SKM-1 (cell line): Measurements from ENCODE around the gene HK3.
A peak's percentile ranks its signal among the peaks of the same experiment; 100 is the strongest.

Experiments
- DNase-seq: peaks from one replicate; lab custom pipeline; 2025; ENCODE audit not compliant: unreplicated experiment; lab: John Stamatoyannopoulos, UW

The HK3 gene, protein sequence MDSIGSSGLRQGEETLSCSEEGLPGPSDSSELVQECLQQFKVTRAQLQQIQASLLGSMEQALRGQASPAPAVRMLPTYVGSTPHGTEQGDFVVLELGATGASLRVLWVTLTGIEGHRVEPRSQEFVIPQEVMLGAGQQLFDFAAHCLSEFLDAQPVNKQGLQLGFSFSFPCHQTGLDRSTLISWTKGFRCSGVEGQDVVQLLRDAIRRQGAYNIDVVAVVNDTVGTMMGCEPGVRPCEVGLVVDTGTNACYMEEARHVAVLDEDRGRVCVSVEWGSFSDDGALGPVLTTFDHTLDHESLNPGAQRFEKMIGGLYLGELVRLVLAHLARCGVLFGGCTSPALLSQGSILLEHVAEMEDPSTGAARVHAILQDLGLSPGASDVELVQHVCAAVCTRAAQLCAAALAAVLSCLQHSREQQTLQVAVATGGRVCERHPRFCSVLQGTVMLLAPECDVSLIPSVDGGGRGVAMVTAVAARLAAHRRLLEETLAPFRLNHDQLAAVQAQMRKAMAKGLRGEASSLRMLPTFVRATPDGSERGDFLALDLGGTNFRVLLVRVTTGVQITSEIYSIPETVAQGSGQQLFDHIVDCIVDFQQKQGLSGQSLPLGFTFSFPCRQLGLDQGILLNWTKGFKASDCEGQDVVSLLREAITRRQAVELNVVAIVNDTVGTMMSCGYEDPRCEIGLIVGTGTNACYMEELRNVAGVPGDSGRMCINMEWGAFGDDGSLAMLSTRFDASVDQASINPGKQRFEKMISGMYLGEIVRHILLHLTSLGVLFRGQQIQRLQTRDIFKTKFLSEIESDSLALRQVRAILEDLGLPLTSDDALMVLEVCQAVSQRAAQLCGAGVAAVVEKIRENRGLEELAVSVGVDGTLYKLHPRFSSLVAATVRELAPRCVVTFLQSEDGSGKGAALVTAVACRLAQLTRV

DNA sequence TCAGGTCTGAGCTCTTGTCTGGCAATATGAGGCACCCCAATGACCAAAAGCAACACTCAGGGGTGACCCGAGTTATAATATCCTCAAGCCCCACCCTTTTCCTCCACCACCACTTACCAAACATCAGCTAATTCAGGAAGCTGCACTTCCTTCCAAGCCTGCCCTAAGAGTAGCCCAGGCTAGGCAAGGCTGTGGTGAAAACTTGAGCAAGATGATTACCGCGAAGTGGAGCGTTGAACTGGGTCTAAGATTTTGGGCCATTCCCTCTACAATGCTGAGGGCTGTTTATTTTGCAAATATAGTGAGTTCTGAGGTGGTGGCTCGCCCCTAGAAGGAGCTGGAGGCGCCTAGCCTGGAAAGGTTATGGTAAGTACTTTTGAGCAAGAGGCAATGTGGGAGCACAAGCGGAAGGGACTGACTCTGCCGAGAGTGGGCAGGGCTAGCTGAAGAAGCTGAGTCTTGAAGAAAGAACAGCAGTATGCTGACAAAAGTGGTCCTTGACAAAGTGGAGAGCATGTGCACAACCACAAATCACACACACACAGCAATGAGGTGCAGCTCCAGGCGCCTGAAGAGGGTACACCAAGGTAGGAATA lies at the start of gene HK3:
TSS of gene HK3 (minus strand) at position 51 of the 596 bp plus-strand sequence. CDS start 3,187 bp downstream, outside the sequence.
- peak; percentile 67 for DNase-seq

DNA sequence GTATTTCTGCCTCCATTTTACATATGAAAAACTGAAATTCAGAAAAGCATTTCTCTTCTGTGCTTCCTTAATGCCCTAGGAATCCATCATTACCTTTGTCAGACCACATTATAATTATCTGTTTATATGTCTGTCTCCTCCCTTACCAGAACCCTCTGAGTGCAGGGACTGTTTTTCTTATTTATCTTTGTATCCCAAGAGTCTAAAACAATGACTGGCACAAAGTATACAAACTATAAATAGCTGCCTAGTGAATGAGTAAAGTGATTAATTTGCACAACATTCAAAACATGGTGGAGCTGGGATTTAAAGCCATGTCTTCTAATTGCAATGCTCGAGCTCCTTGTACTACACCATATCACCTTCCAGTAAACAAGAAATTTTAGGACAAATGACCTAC lies 49.3 kb upstream of the HK3 start:
- DNase-seq = no peak

DNA sequence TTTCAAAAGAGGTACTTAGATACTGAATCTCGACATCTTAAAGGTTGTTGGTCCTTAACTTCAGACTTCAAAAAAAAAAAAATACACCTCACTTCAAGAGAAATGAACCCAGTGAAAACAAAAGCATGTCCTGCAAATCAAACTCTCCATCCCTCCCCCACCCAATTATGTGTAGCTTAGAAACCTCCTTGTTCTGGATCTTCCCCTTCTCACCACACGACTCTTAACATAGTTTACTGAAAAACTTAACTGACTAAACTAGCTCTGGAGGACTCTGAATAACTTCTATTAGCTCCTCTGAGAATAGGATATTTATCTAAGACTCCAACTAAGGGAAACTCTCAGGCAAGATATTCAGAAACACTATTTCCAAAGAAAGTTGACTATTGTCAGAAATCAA lies 48.7 kb upstream of the HK3 start:
- DNase-seq = no peak

DNA sequence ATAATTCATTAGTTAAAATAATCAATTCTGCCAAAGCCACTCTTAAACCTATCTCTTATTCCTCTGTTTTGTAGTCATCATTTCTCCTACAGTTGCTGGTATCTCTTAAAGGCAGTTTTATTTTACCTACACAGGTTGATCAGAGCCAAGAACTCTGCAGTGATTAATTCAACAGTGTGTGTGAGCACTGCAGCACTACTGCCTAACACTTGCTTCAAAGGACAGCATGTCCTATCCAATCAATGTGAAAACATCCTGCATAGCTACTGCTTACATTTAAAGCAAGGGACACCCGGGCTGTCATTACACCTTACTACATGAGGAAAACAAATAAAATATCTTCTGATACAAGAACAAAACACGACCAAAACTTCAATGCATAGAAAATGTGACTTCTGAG lies 45.1 kb upstream of the HK3 start:
- no peak for DNase-seq

DNA sequence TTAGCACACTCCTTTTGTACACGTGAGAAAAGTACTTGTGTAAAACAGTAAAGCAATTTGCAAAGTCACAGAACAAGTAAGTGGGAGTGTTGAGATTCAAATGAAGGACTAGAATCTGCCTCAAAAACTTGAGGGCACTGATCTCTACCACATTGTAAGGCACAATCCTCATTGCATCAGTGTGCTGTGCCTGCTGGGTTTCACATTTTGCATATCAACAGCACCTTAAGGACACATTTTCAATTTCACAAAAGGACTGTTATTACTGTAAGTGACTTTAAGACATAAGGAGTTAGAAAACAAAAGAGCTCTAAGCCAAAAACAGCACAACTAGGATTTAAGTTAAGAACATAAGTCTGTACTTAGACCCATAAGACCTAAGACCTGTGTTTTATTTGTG lies 44.7 kb upstream of the HK3 start:
- DNase-seq = no peak

DNA sequence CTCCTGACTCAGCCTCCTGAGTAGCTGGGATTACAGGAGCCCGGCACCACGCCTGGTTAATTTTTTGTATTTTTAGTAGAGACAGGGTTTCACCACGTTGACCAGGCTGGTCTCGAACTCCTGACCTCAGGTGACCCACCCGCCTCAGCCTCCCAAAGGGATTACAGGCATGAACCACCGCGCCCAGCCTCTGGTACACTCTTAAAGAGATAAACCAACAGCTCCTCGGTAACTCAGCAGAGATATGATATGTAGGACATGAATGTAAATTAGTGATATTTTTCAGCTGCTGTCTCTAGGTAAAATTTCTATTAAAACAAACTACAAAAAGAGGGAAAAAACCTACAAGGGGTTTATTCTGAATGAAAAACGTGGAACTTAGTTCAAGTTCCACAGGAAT lies 42.8 kb upstream of the HK3 start:
- no peak for DNase-seq

DNA sequence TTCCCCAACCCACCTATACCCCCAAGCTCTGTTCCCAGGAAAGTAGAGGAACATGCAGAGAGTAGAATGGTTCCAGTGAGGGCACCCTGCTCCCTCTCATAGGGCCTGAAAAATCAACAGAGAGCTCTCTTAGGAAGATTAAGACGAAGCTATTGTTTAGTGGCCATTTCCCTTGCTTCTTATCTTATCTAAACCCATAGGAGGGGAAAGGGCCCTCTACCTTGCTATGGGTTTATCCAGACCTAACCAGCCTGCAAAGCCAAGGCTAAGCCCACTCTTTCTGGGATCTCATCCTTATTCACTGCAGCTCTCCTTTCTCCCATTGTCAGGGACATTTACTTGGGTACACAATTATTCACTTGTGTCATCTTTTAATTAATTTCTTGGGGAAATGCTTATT lies 39.3 kb upstream of the HK3 start:
- no peak for DNase-seq

DNA sequence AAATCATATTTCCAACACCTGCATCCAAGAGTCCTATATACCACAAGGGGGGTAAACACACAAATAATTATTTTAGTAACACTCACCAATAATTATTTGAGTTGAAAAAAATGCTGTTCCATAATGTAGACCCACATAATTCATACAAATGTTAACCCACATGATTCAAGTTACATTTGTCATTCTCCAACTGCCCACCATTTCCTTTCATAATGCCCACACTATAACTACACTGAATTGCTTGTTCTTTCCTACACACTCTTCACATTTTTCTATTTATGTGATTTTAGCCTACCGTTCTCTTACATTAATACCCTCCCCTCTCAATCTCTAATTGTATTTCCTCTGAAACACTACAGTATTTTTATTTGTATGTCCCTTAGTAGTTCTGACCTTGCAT lies 35.9 kb upstream of the HK3 start:
- no peak for DNase-seq

DNA sequence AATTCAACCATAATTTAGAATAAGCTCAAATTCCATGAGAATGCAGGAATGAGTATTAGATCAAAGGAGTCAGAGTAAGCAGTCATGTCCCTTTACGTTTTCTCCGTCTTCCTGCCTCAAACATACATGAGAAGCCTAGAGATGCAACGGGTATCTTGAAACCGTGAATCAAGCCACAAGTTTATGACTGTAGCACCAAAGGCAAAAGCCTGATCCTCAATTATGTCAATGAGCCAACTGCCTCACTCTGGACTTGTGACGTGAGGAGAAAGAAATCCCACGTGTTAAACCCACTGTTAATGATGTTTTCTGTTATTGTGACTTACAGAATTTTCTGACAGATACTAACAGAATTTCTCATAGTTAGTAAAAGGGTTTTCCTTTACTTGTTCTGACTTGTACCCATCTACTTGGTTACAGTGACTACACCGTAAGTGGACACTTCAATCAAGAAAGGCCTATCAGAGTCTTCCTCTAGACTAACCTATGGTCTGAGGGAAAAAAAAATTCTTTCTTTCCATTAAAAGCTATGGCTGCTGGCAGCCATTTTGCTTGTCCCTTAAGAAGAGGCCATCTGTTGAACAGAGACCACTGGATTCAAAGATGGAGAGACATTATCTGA lies 35.3 kb upstream of the HK3 start:
- DNase-seq = no peak

DNA sequence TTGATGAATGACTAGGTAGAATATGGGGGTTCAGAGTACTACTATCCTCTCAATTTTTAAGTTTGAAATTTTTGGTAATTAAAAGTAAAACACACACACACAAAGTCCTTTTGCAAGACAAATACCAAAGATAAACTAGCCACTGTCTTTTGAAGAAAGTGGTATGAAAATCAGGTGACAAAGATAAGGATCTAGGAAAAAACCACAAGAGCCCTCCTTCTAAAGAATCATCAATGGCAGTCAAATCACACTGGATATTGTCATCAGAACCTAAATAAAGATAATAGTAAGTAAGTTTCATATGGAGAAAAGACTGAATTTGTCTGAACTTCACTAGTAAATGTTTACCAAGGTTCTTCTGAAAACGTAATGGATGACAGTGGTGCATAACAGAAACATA lies 30.5 kb upstream of the HK3 start:
- no peak for DNase-seq

DNA sequence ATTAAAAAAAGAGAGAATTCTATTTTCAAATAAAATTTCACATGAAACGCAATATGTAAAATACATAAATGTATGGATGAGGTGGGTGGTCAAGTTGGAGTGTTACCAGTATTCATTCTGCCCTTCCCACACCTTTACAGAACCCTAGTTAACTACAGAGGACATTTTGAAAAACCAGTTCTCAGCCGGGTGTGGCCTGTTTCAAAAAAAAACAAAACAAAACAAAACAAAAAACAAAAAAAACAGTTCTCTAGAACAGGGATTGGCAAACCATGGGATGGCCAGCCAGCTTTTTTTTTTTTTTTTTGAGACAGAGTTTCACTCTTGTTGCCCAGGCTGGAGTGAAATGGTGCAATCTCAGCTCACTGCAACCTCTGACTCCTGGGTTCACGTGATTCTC lies 28.4 kb upstream of the HK3 start:
- DNase-seq = no peak

DNA sequence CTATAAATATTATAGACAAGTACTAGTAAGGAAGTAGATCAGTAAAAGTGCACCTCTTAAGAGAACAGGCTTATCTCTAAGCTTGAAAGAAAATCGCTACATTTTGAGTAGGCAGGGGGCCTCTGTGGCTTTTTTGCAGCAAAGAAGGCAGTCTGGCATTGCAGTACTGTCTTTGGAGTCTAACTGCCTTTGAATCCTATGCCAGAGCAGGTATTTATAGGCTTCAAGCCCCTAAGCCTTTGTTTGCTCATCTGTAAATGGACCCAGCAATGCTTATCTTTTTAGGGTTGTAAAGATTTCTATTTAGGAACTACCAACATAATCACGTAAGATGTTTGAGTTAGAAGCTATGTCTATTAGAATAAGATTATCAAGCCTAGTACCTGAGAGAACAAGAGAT lies 23.7 kb upstream of the HK3 start:
- no peak for DNase-seq

DNA sequence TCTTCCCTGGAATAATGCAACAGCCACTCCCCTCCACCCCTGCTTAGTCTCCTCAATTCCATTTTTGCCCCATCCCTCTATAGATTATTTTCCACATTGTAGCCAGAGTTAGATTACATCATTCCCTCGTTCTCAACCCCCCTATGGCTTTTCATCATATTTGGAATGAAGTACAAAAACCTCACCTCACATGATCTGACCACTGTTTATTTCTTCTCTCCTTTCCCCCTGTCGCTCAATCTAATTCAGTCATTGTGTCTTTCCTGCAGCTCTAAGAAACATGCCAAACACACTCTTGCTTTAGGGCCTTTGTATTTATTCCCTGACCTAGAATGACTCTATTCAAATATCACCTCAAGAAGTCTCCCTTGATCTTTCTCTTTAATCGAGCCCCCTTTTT lies 22.6 kb upstream of the HK3 start:
- DNase-seq = no peak

DNA sequence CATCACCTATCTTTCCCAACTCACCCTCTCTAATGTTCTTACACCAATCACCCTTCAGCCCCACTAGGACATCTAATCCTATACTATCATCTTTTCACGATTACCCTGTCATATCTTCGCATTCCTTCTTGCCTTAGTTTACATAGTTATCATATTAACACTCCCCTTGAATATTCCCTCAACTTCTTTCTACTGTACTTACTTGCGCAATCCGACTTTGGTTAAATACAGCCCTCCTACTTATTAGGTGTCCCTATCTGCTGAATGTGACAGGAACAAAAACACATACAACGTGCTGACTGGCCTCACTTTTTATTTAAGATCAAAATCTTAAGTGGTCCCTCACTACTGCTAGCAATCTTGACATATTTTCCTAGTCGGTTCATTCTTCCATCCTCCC lies 19.5 kb upstream of the HK3 start:
- no peak for DNase-seq

DNA sequence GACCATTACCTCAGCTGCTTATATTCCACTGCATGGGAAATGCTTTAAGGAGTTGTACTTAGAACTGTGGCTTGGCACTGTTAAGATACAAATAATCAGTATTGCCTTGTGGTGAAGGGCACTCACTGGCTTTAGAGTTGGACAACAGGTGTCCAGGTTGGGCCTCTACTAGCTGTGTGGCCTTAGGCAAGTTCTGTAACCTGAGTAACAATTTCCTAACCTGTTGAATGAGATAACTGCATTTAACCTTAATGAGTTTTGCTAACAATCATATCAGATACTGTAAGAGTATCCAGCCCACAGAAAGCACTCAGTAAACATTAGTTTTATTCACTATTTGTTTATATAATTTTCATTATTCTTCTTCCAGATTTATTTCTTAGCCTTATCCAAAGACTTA lies 17.2 kb upstream of the HK3 start:
- no peak for DNase-seq

DNA sequence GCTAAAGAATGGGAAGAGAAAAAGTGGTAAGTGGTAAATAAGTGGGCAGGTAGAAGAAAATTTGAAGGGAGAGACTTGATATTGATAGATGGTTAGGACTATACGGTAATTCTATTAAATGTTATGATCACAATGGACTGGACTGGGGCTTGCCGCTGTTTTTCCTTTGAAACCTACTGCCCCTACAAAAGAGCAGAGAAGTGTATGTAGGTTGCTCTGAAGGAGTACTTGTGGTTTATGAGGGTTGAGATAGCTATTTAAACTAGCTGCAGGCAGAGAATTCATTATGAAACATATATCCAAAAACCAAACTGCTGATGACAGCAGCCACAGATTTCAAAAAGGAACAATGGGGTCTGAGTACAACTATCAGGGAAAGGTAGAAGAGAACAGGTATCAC lies 16.8 kb upstream of the HK3 start:
- DNase-seq = no peak

DNA sequence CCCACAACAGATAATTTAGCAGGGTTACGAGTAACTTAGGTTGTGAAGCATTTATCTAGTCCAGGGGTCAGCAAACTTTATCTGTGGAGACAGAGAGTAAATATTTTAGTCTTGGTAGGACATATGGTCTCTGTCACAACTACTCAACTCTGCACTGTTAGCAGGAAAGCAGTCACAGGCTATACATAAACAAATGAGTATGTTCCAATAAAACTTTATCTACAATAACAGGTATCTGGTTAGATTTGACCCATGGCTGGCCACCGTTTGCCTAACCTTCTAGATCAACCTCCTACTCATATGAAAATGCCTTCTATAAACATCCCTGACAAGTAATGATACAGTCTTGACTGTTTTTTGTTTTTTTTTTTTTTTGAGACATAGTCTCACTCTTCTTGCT lies 13.0 kb upstream of the HK3 start:
- DNase-seq = no peak

DNA sequence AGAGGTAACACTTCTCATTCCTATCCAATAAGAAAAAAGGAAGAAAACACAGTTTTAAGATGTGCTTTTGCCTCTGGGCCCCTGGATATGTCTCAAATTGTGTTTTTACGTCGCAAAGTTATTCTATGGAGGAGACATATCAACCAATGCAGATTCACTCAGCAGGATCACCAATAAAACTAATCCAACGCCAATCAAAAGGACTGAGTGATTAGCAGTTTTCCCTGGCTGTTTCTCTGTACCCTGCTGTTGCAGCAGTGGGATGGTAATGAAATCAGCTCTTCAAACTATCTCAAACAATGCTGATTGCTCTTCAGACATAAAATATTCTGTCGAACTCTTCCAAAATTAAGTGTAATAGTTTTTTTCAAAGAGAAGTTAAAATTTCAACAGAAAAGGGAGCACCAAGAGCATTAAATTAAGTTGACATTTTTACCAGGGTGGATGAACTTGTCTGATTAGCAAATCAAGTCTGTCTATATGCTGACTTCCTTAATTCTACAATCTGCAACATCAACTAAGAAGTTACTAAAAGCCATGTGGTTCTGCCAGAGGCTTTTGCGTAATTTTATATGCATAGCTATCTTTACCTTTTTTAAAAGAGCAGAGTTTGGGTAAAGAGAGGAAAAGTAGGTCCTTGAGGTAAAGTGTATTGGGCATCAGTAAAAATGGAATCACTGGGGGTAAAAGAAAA lies 9.7 kb upstream of the HK3 start:
- DNase-seq = peak; percentile 27

DNA sequence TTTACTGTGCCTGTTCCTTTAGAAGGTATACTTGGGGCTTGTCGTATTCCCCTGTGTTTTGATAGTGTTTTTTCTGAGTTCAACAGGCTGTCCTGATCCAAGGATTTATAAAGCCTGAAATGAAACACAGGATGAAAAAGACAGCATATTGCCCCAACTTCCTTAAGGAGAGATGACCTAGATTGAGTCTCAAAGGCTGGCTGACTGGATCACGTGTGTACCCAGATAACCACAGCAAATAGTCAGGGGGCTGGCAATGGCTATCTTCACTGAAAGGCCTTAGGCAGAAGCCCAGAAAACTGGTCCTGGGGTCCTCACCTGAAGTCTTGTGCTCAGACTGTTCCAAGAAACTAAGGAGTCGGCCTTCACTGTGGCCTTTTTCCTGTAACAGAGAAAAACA lies 7.7 kb upstream of the HK3 start:
- DNase-seq = no peak

DNA sequence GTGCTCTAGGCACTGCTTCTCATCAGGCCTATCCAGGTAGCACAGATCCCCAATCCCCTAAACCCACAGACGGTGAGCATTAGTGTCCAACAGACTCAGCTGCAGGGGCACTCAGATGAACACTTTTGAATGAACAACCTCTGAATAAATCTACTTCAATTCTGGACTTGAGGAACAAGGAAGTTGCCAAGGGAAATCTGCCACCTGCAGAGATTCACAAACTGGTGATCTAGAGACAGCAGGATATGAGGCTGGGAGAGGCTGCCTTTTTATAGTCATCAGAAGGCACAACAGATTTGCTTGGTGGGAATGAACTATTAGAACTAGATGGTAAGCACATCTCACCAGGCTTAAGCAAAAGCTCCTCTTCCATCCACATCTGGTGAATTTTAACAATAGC lies 7.0 kb upstream of the HK3 start:
- no peak for DNase-seq

DNA sequence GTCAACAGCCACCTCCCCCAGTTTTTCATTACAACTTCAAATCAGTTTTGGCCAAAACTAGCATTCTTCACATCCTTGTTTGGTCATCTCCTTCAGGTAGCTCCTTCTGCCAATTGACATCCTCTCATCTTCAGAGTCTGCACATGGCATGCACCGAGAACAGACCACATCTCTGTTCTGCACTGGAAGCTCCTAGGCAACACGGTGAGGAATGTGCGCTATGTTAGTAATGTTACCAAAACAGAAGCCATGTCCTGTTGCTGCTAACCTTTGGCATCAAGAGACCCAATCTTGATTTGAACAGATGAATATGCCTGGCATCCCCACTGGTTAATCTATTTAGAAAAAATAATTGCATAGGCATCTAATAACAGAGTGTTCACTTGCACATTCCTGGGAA lies 5.1 kb upstream of the HK3 start:
- no peak for DNase-seq
